OCI-LY7 (cell line): ENCODE measurements around the gene SLC14A1. TPM values are rescaled to one million over a fixed set of nuclear protein-coding genes. Genes with fewer than 3 reads are reported as not detected.

Experiments used
- BruUV-seq: library from RNA; stranded (reverse); fragments of 400-500 nt; replicated peaks from 2 replicates; lab custom pipeline; 2021; lab: Mats Ljungman, UMichigan
- CTCF ChIA-PET: fragments of 300-600 bp; sonication (Branson Sonifier 250); formaldehyde crosslinking; loops from one replicate; lab custom pipeline; 2022; ENCODE audit warnings: antibody characterized with exemption; ENCODE audit not compliant: unreplicated experiment; lab: Charles Lee
- POLR2A ChIA-PET: fragments of 300-600 bp; sonication (Branson Sonifier 250); formaldehyde crosslinking; loops from one replicate; lab custom pipeline; 2022; ENCODE audit warnings: antibody characterized with exemption; lab: Charles Lee
- DNase-seq: peaks from one replicate; pipeline ENCODE4 v3.0.0-alpha.2; 2015; ENCODE audit warnings: low spot score
- H2AFZ ChIP-seq: fragments of 200-600 bp; sonication (generic), shearing (Covaris generic); 2 replicates; pipeline ENCODE4 v1.6.1; 2014; ENCODE audit warnings: mild to moderate bottlenecking, antibody characterized with exemption, low read length, moderate library complexity
- H3K27ac ChIP-seq: fragments of 200-600 bp; sonication (generic); 2 replicates; pipeline ENCODE4 v1.5.1; 2014; ENCODE audit warnings: mixed run types, low read depth, mild to moderate bottlenecking, moderate library complexity, low read length, inconsistent platforms; ENCODE audit not compliant: poor library complexity, severe bottlenecking
- H3K36me3 ChIP-seq: fragments of 200-600 bp; sonication (generic); 2 replicates; pipeline ENCODE4 v1.6.1; 2014; ENCODE audit warnings: mild to moderate bottlenecking, antibody characterized with exemption, low read length, moderate library complexity, mixed read lengths; ENCODE audit not compliant: insufficient read depth
- H3K4me1 ChIP-seq: fragments of 200-600 bp; sonication (generic); 2 replicates; pipeline ENCODE4 v1.5.1; 2014; ENCODE audit warnings: mild to moderate bottlenecking, low read length; ENCODE audit not compliant: insufficient read depth, poor library complexity, severe bottlenecking
- H3K4me2 ChIP-seq: fragments of 200-600 bp; sonication (generic); 2 replicates; pipeline ENCODE4 v1.6.1; 2014; ENCODE audit warnings: mild to moderate bottlenecking, low read length
- H3K4me3 ChIP-seq: fragments of 200-600 bp; sonication (generic); 2 replicates; pipeline ENCODE4 v1.5.1; 2014; ENCODE audit warnings: mild to moderate bottlenecking, low read depth, low read length; ENCODE audit not compliant: poor library complexity, severe bottlenecking
- H3K79me2 ChIP-seq: fragments of 200-600 bp; sonication (generic); 2 replicates; pipeline ENCODE4 v1.6.1; 2016; ENCODE audit warnings: low read depth, mild to moderate bottlenecking, low read length, moderate library complexity, mixed read lengths; ENCODE audit not compliant: insufficient read depth
- H3K9me2 ChIP-seq: fragments of 200-600 bp; sonication (generic); 2 replicates; pipeline ENCODE4 v1.6.1; 2016; ENCODE audit warnings: mild to moderate bottlenecking, low read length, mixed read lengths; ENCODE audit not compliant: insufficient read depth
- H3K9me3 ChIP-seq: fragments of 200-600 bp; sonication (generic); 2 replicates; pipeline ENCODE4 v1.6.1; 2014; ENCODE audit warnings: mild to moderate bottlenecking, mixed run types, low read length, mixed read lengths
- H4K20me1 ChIP-seq: fragments of 200-600 bp; sonication (generic); 2 replicates; pipeline ENCODE4 v1.6.1; 2014; ENCODE audit warnings: mild to moderate bottlenecking, antibody characterized with exemption, low read length, moderate library complexity, mixed read lengths; ENCODE audit not compliant: insufficient read depth
- EZH2phosphoT487 ChIP-seq: fragments of 200-600 bp; sonication (generic); IDR thresholded peaks from 2 replicates; pipeline ENCODE4 v1.6.1; 2018; ENCODE audit warnings: low read depth, borderline replicate concordance, mild to moderate bottlenecking, mixed run types, antibody characterized with exemption, low read length, moderate library complexity, mixed read lengths
- intact Hi-C: fragments of 100-400 bp; cut with micrococcal nuclease; formaldehyde crosslinking; loops from one replicate; pipeline ENCODE4 v1.10.0; 2022; ENCODE audit not compliant: unreplicated experiment
- total RNA-seq, 2 experiments: library from RNA; depleted of rRNA in 1 of 2; stranded (reverse); fragments of >200 nt in 1 of 2; shearing (Covaris generic) in 1 of 2; gene quantifications; 2 replicates each; pipeline ENCODE4 v1.2.3, GENCODE V29; 2014 to 2022
- TF ChIP-seq, protein P1 (sequence below): fragments of 200-600 bp; sonication (generic); conservative IDR thresholded peaks from 2 replicates; pipeline ENCODE4 v1.5.1; 2014; ENCODE audit warnings: mild to moderate bottlenecking, antibody characterized with exemption, low read length, moderate library complexity, mixed read lengths

Gene SLC14A1
- total RNA-seq, 2 experiments from 2014 or later = 0.06 TPM; not detected in 1

DNA sequence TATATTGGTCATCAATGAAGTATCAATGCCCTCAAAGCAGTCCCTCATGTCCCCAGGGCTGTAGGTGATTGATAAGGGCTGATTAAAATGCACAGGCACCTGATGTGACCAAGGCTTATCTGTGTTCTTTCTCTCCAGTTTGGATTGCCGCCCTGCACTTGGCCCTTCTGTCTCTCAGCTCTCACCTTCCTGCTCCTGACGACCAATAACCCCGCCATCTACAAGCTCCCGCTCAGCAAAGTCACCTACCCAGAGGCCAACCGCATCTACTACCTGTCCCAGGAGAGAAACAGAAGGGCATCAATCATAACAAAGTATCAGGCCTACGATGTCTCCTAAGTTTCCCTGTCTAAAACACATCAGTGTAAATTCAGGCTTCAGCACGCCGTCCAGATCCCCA lies 41.8 kb upstream of the SLC14A1 start:
- ChIA-PET CTCF (interaction anchor here (0.6 kb wide), 1 partner anchor 342 kb away, joined by 3 read pairs; no protein-coding TSS in a partner anchor), POLR2A (no interaction called here)
- DNase-seq = no peak
- intact Hi-C loops = no loop called here
- no peak overlapping the region for H3K4me3 ChIP-seq
- no peaks in the 10 kb centered on the region for H3K9me2 ChIP-seq
- no peaks in the 10 kb centered on the region for H3K79me2 ChIP-seq
- no TSS peak for BruUV-seq
- H3K4me2 ChIP-seq = no peak overlapping the region
- H2AFZ ChIP-seq = no peak overlapping the region
- no peak overlapping the region for H3K27ac ChIP-seq
- H3K36me3 ChIP-seq = no peaks in the 10 kb centered on the region
- no peaks in the 10 kb centered on the region for H3K4me1 ChIP-seq
- TF ChIP-seq, protein P1, sequence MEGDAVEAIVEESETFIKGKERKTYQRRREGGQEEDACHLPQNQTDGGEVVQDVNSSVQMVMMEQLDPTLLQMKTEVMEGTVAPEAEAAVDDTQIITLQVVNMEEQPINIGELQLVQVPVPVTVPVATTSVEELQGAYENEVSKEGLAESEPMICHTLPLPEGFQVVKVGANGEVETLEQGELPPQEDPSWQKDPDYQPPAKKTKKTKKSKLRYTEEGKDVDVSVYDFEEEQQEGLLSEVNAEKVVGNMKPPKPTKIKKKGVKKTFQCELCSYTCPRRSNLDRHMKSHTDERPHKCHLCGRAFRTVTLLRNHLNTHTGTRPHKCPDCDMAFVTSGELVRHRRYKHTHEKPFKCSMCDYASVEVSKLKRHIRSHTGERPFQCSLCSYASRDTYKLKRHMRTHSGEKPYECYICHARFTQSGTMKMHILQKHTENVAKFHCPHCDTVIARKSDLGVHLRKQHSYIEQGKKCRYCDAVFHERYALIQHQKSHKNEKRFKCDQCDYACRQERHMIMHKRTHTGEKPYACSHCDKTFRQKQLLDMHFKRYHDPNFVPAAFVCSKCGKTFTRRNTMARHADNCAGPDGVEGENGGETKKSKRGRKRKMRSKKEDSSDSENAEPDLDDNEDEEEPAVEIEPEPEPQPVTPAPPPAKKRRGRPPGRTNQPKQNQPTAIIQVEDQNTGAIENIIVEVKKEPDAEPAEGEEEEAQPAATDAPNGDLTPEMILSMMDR = no peak
- TF ChIP-seq EZH2phosphoT487 = no peak
- no peaks in the 10 kb centered on the region for H3K9me3 ChIP-seq
- no peaks in the 10 kb centered on the region for H4K20me1 ChIP-seq

DNA sequence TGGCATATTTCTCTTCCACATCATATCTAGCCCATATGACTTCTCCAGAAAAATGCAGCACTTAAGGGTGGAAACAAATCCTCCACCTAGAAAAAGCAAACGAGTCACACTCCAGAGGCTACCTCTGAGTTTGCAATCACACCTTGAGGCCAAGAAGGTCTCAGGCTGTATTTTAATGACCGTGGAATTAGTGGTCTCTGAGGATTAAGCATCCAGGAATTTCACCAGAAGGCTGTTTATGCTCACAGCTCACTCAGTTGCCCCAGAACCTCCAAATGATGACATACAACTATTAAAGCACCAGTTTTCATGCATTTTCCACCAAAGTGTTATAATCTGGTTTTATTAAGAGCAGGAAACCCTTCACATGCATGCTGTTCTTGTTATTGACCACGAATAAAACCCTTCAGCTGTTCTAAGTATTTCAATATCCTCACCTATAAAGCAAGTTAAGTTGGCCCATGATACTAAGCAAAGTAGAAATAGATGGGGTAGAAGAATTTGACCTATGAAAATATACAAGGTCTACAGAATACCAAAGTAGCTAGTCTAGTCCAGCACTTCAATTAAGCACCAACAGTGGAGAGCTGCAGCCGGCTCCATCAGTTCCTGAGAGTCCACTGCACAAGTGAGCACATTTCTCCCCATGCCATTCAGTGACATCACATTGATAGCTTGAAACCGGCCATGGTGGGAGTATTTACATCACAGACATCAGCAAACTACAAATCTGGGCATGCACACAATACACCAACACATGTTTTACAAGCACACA lies 39.5 kb upstream of the SLC14A1 start:
- intact Hi-C loops = no loop called here
- CTCF ChIA-PET = no interaction called here

More for the DNA sequence above, 39.5 kb upstream of the SLC14A1 start:
- no TSS peak for BruUV-seq
- Histone ChIP-seq H4K20me1 (no peaks in the 10 kb centered on the region), H3K4me3 (no peak overlapping the region), H3K79me2 (no peaks in the 10 kb centered on the region), H3K9me3 (no peaks in the 10 kb centered on the region), H3K4me2 (no peak overlapping the region), H3K9me2 (no peaks in the 10 kb centered on the region), H3K27ac (no peak overlapping the region), H2AFZ (no peak overlapping the region), H3K4me1 (no peaks in the 10 kb centered on the region), H3K36me3 (no peaks in the 10 kb centered on the region)
- DNase-seq = no peak
- no peak for TF ChIP-seq EZH2phosphoT487
- TF ChIP-seq, protein P1 = no peak
- POLR2A ChIA-PET = no interaction called here
